HCT116 (cell line): ENCODE data around the gene MOB2. TPM values are rescaled to one million over a fixed set of nuclear protein-coding genes. Genes with fewer than 3 reads are reported as not detected.

ENCODE experiments used
- ATAC-seq: fragments of 200-7000 bp; cut with Tn5 transposase; 2 replicates; pipeline ENCODE4 v1.9.1; 2020; ENCODE audit warnings: mild to moderate bottlenecking, moderate library complexity
- BruUV-seq: library from RNA; stranded (reverse); fragments of 400-500 nt; replicated peaks from 2 replicates; lab custom pipeline; 2021; lab: Mats Ljungman, UMichigan
- CTCF ChIA-PET: fragments of 300-600 bp; sonication (Branson Sonifier 250); formaldehyde crosslinking; loops from one replicate; lab custom pipeline; 2021; ENCODE audit warnings: antibody characterized with exemption; lab: Charles Lee
- POLR2A ChIA-PET: fragments of 300-600, 350-600 bp; sonication (Branson Sonifier 250); formaldehyde crosslinking; loops from one replicate; lab custom pipeline; 2021; ENCODE audit warnings: antibody characterized with exemption; lab: Charles Lee
- RAD21 ChIA-PET, 2 experiments: fragments of 300-600 bp; sonication (Branson Sonifier 250); formaldehyde crosslinking; loops; one replicate each; lab custom pipeline; 2023; ENCODE audit warnings: low total read pairs in 2 of 2; ENCODE audit not compliant: uncharacterized antibody in 2 of 2, unreplicated experiment in 2 of 2, low non-redundant PET in 1 of 2; lab: Charles Lee
- DNase-seq: peaks from one replicate; pipeline ENCODE4 v3.0.0-alpha.2; 2010; ENCODE audit warnings: low read depth, low spot score
- H2AFZ ChIP-seq: fragments of 200-600 bp; shearing (Covaris generic), sonication (generic); 2 replicates; pipeline ENCODE4 v1.6.1; 2017; ENCODE audit warnings: low read depth, mixed run types, mixed read lengths, antibody characterized with exemption, low read length; ENCODE audit not compliant: poor library complexity, severe bottlenecking
- H3K27ac ChIP-seq: 2 replicates; pipeline ENCODE4 v1.5.1; 2012; ENCODE audit warnings: low read depth, low read length
- H3K27me3 ChIP-seq: fragments of 200-600 bp; sonication (generic); 2 replicates; pipeline ENCODE4 v1.6.1; 2016; ENCODE audit warnings: mixed run types, low read length, mixed read lengths; ENCODE audit not compliant: insufficient read depth
- H3K36me3 ChIP-seq, 2 experiments: fragments of 200-500 bp in 1 of 2; fragments of 200-600 bp in 1 of 2; sonication (Bioruptor generic) in 1 of 2; sonication (generic) in 1 of 2; 2 replicates each; pipeline versions ENCODE4 v1.5.1 to v1.6.1; 2014 to 2016; ENCODE audit warnings: low read length in 2 of 2, inconsistent platforms in 1 of 2, mixed read lengths in 1 of 2, mixed run types in 1 of 2; ENCODE audit not compliant: insufficient read depth in 2 of 2, control insufficient read depth in 1 of 2
- H3K4me1 ChIP-seq, 2 experiments: fragments of 200-600 bp in 1 of 2; sonication (generic) in 1 of 2; 2 replicates each; pipeline versions ENCODE4 v1.5.1 to v1.6.1; 2012 to 2017; ENCODE audit warnings: low read length in 2 of 2, inconsistent platforms in 1 of 2, mild to moderate bottlenecking in 1 of 2, mixed read lengths in 1 of 2, mixed run types in 1 of 2, moderate library complexity in 1 of 2; ENCODE audit not compliant: insufficient read depth in 2 of 2, control insufficient read depth in 1 of 2
- H3K4me2 ChIP-seq: fragments of 200-600 bp; sonication (generic); 2 replicates; pipeline ENCODE4 v1.6.1; 2017; ENCODE audit warnings: mixed run types, low read length, mixed read lengths
- H3K4me3 ChIP-seq, 2 experiments: fragments of 200-600 bp in 1 of 2; sonication (generic) in 1 of 2; replicated peaks in 1 of 2; 2 replicates each; pipeline ENCODE4 v1.5.1; 2011 to 2016; ENCODE audit warnings: low read length in 2 of 2, control low read depth in 1 of 2, low read depth in 1 of 2, mild to moderate bottlenecking in 1 of 2, mixed read lengths in 1 of 2, mixed run types in 1 of 2
- H3K79me2 ChIP-seq: fragments of 200-600 bp; sonication (generic); 2 replicates; pipeline ENCODE4 v1.6.1; 2017; ENCODE audit warnings: mild to moderate bottlenecking, mixed run types, low read length, moderate library complexity, mixed read lengths; ENCODE audit not compliant: insufficient read depth
- H3K9ac ChIP-seq: fragments of 200-600 bp; sonication (generic); 2 replicates; pipeline ENCODE4 v1.6.1; 2016; ENCODE audit warnings: low read length, mixed read lengths
- H3K9me2 ChIP-seq: fragments of 200-600 bp; sonication (generic), shearing (Covaris generic); 2 replicates; pipeline ENCODE4 v1.6.1; 2017; ENCODE audit warnings: mixed run types, mild to moderate bottlenecking, moderate library complexity; ENCODE audit not compliant: insufficient read depth
- H3K9me3 ChIP-seq, 2 experiments: fragments of 200-500 bp in 1 of 2; fragments of 200-600 bp in 1 of 2; sonication (Bioruptor generic) in 1 of 2; sonication (generic) in 1 of 2; 2 replicates each; pipeline ENCODE4 v1.6.1; 2014 to 2017; ENCODE audit warnings: low read length in 2 of 2, mixed read lengths in 2 of 2, inconsistent platforms in 1 of 2, low read depth in 1 of 2, mild to moderate bottlenecking in 1 of 2, mixed run types in 1 of 2, moderate library complexity in 1 of 2; ENCODE audit not compliant: control insufficient read depth in 1 of 2, insufficient read depth in 1 of 2
- H4K20me1 ChIP-seq: fragments of 200-600 bp; sonication (generic), shearing (Covaris generic); 2 replicates; pipeline ENCODE4 v1.6.1; 2017; ENCODE audit warnings: mixed run types, mild to moderate bottlenecking, moderate library complexity; ENCODE audit not compliant: insufficient read depth
- POLR2A ChIP-seq: IDR thresholded peaks from 2 replicates; pipeline ENCODE4 v1.7.0; 2011; ENCODE audit warnings: borderline replicate concordance; ENCODE audit not compliant: insufficient read depth, insufficient read length; ENCODE audit errors: extremely low read depth
- RAD21 ChIP-seq: IDR thresholded peaks from 2 replicates; pipeline ENCODE4 v1.6.1; 2012; ENCODE audit warnings: low read depth, mild to moderate bottlenecking
- SP1 ChIP-seq: IDR thresholded peaks from 2 replicates; pipeline ENCODE4 v1.6.1; 2012; ENCODE audit warnings: low read depth
- ZFX ChIP-seq: fragments of 450-650 bp; IDR thresholded peaks from 2 replicates; pipeline ENCODE4 v1.6.1; 2017
- intact Hi-C: fragments of 100-400 bp; cut with micrococcal nuclease; formaldehyde crosslinking; loops from 2 replicates; pipeline ENCODE4 v1.10.0; 2022
- total RNA-seq: library from RNA; stranded (reverse); gene quantifications from one replicate; pipeline ENCODE4 v1.2.1, GENCODE V29; 2021; ENCODE audit not compliant: unreplicated experiment
- TF ChIP-seq, protein P1 (sequence below), 3 experiments: fragments of 200-600 bp in 1 of 3; sonication (generic) in 1 of 3; IDR thresholded peaks in 2 of 3; conservative IDR thresholded peaks in 1 of 3; 2 replicates each; pipeline ENCODE4 v1.5.1; 2012 to 2017; ENCODE audit warnings: low read depth in 2 of 3, low read length in 2 of 3, antibody characterized with exemption in 1 of 3, borderline replicate concordance in 1 of 3, control low read depth in 1 of 3, mild to moderate bottlenecking in 1 of 3, mixed read lengths in 1 of 3, mixed run types in 1 of 3, moderate library complexity in 1 of 3; ENCODE audit not compliant: insufficient read depth in 1 of 3
- TF ChIP-seq, protein P2 (sequence below): IDR thresholded peaks from 2 replicates; pipeline ENCODE4 v1.6.1; 2012
- TF ChIP-seq, protein P3 (sequence below): IDR thresholded peaks from 2 replicates; pipeline ENCODE4 v1.6.1; 2011; ENCODE audit warnings: mild to moderate bottlenecking, low read length, moderate library complexity; ENCODE audit not compliant: insufficient replicate concordance; ENCODE audit errors: extremely low read depth

The MOB2 gene
- total RNA-seq, 1 experiment from 2014 or later: 25.7 TPM

DNA sequence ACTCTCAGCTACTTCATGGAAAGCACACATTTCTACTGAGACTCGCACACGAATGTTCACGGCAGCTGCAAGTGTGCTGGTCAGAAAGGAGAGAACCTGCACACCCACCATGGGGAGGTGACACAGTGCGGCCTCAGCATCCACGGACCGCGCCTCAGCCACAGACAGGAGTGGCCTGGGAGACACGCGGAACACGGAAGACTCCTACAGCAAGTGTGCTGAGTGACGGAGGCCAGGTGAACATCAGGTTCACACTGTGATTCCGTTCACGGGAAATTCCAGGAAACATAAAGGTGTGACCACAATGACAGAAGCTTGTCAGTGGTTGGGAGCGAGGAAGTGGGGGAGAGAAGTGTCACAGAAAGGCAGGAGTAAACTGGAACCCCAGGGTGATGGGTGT, 13.3 kb upstream of the MOB2 start:
- H3K79me2 ChIP-seq: peaks cover 35% of the 10 kb centered on the region
- no peak overlapping the region for H2AFZ ChIP-seq
- no peak overlapping the region for H3K27ac ChIP-seq
- H3K4me2 ChIP-seq: no peak overlapping the region
- H3K9ac ChIP-seq: no peak overlapping the region
- BruUV-seq: no TSS peak
- no peak for DNase-seq
- no peak overlapping the region for H3K4me3 ChIP-seq
- H3K9me3 ChIP-seq: peaks cover 0 to 8% of the 10 kb centered on the region in 2 experiments; a peak in 1 of 4 replicates
- ChIA-PET CTCF (no interaction called here), RAD21 (no interaction called here), POLR2A (no interaction called here)
- no peaks in the 10 kb centered on the region for H3K9me2 ChIP-seq
- TF ChIP-seq, protein P1, sequence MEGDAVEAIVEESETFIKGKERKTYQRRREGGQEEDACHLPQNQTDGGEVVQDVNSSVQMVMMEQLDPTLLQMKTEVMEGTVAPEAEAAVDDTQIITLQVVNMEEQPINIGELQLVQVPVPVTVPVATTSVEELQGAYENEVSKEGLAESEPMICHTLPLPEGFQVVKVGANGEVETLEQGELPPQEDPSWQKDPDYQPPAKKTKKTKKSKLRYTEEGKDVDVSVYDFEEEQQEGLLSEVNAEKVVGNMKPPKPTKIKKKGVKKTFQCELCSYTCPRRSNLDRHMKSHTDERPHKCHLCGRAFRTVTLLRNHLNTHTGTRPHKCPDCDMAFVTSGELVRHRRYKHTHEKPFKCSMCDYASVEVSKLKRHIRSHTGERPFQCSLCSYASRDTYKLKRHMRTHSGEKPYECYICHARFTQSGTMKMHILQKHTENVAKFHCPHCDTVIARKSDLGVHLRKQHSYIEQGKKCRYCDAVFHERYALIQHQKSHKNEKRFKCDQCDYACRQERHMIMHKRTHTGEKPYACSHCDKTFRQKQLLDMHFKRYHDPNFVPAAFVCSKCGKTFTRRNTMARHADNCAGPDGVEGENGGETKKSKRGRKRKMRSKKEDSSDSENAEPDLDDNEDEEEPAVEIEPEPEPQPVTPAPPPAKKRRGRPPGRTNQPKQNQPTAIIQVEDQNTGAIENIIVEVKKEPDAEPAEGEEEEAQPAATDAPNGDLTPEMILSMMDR (IDR thresholded peaks at IDR 0.05 in 2 of 3, conservative IDR thresholded peaks at IDR 0.05 in 1 of 3; ENCODE audit: borderline replicate concordance in 1 of 3, insufficient read depth in 1 of 3, low read depth in 2 of 3, low read length in 2 of 3): no peak
- TF ChIP-seq SP1 (no peak), RAD21 (no peak), POLR2A (no peak), ZFX (no peak)
- TF ChIP-seq, protein P2, sequence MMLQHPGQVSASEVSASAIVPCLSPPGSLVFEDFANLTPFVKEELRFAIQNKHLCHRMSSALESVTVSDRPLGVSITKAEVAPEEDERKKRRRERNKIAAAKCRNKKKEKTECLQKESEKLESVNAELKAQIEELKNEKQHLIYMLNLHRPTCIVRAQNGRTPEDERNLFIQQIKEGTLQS: no peak
- TF ChIP-seq, protein P3, sequence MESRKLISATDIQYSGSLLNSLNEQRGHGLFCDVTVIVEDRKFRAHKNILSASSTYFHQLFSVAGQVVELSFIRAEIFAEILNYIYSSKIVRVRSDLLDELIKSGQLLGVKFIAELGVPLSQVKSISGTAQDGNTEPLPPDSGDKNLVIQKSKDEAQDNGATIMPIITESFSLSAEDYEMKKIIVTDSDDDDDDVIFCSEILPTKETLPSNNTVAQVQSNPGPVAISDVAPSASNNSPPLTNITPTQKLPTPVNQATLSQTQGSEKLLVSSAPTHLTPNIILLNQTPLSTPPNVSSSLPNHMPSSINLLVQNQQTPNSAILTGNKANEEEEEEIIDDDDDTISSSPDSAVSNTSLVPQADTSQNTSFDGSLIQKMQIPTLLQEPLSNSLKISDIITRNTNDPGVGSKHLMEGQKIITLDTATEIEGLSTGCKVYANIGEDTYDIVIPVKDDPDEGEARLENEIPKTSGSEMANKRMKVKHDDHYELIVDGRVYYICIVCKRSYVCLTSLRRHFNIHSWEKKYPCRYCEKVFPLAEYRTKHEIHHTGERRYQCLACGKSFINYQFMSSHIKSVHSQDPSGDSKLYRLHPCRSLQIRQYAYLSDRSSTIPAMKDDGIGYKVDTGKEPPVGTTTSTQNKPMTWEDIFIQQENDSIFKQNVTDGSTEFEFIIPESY: no peak
- no peaks in the 10 kb centered on the region for H3K4me1 ChIP-seq
- no peaks in the 10 kb centered on the region for H3K27me3 ChIP-seq
- intact Hi-C loops: no loop called here
- no peak for ATAC-seq
- H3K36me3 ChIP-seq: no peaks in the 10 kb centered on the region
- H4K20me1 ChIP-seq: no peaks in the 10 kb centered on the region
